PC-3 (cell line): ENCODE measurements around the gene CDC25B.

Experiments
- EZH2 ChIP-seq: fragments of 300-600 bp; sonication (generic); IDR thresholded peaks from one replicate; pipeline ENCODE4 v1.6.1; 2017; ENCODE audit warnings: antibody characterized with exemption, mild to moderate bottlenecking, low read length; ENCODE audit not compliant: unreplicated experiment
- TF ChIP-seq, protein P1 (sequence below): fragments of 300-600 bp; sonication (generic); conservative IDR thresholded peaks from 2 replicates; pipeline ENCODE4 v1.5.1; 2017; ENCODE audit warnings: antibody characterized with exemption, low read depth, mild to moderate bottlenecking, low read length

DNA sequence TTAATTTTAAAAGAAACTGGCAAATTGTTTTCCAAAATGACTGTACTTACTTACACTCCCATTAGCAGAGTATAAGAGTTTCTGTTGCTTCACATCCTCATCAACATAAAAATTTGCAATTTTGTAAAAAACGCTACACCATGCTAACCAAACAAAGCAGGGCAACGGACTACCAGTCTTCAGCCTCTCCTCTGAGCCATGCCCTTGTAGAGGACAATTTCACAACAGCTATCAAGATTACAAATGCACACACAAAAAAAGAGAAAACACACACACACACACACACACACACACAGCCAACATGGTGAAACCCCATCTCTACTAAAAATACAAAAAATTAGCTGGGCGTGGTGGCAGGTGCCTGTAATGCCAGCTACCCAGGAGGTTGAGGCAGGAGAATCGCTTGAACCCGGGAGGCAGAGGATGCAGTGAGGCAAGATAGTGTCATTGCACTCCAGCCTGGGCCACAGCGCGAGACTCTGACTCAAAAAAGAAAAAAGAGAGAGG, 24.5 kb upstream of the CDC25B start:
- no peak for TF ChIP-seq EZH2
- TF ChIP-seq, protein P1, sequence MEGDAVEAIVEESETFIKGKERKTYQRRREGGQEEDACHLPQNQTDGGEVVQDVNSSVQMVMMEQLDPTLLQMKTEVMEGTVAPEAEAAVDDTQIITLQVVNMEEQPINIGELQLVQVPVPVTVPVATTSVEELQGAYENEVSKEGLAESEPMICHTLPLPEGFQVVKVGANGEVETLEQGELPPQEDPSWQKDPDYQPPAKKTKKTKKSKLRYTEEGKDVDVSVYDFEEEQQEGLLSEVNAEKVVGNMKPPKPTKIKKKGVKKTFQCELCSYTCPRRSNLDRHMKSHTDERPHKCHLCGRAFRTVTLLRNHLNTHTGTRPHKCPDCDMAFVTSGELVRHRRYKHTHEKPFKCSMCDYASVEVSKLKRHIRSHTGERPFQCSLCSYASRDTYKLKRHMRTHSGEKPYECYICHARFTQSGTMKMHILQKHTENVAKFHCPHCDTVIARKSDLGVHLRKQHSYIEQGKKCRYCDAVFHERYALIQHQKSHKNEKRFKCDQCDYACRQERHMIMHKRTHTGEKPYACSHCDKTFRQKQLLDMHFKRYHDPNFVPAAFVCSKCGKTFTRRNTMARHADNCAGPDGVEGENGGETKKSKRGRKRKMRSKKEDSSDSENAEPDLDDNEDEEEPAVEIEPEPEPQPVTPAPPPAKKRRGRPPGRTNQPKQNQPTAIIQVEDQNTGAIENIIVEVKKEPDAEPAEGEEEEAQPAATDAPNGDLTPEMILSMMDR = no peak
